GM12892 (cell line): ENCODE measurements around the gene NUAK1.

ENCODE experiments used
- POLR2A ChIP-seq: IDR thresholded peaks from 2 replicates; pipeline ENCODE4 v1.6.1; 2011; ENCODE audit warnings: low read depth, low read length, control low read depth
- POLR2AphosphoS5 ChIP-seq: IDR thresholded peaks from 2 replicates; pipeline ENCODE4 v1.6.1; 2011; ENCODE audit warnings: low read depth, low read length, control low read depth

DNA sequence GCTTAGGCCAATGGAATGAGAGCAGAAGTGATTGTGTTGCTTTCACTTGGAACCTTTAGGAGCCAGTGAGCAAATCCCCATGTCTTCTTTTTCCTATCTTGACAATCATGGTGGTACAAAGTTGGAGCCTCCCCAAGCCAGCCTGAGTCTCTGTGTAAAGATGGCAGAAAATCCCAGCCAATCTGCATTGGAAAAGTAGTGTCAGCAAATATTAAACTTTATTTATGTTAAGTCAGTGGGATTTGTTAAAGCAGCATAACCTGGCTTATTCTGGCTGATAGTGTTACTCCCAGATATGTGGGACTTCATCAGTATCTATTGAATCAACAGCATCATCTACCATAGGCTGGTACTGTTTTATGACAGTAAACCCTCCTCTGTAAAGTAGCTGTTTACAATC, 2.2 kb upstream of the NUAK1 start:
- TF ChIP-seq POLR2AphosphoS5: no peak
- no peak for TF ChIP-seq POLR2A
